DOHH2 (cell line): ENCODE results near the gene FRY.

Experiments used
- CTCF ChIP-seq: fragments of 200-600 bp; sonication (generic); IDR thresholded peaks from one replicate; pipeline ENCODE4 v1.5.1; 2014; ENCODE audit warnings: antibody characterized with exemption, mild to moderate bottlenecking, low read depth, low read length; ENCODE audit not compliant: poor library complexity, severe bottlenecking
- EZH2phosphoT487 ChIP-seq: fragments of 200-600 bp; sonication (generic); IDR thresholded peaks from 2 replicates; pipeline ENCODE4 v1.6.1; 2017; ENCODE audit warnings: borderline replicate concordance, mild to moderate bottlenecking, antibody characterized with exemption, low read length, moderate library complexity, mixed read lengths

- no peak for TF ChIP-seq CTCF
- TF ChIP-seq EZH2phosphoT487: no peak
Measured at GRCh38 chr13:31986676-31987470, 44.7 kb upstream of the FRY start.
